ENCODE results near the gene ANAPC2. TPM values are rescaled to one million over a fixed set of nuclear protein-coding genes. Genes with fewer than 3 reads are reported as not detected.

ANAPC2 gene
- polyA plus RNA-seq, 1 donor: 47.0 TPM

- no CpG with 5 or more reads among the region's 21 CpGs for WGBS (ENCODE audit: insufficient coverage, low lambda C conversion rate)
- Histone ChIP-seq H3K4me1 (ENCODE audit: control insufficient read depth, insufficient read depth, low read length) (peaks cover 9% of the 10 kb centered on the region), H3K4me3 (ENCODE audit: low read length) (no peak overlapping the region), H3K9me3 (ENCODE audit: control insufficient read depth, low read depth, low read length) (peaks cover 11% of the 10 kb centered on the region), H3K27me3 (ENCODE audit: control insufficient read depth, insufficient read depth, low read length) (peaks cover 54% of the 10 kb centered on the region), H3K27ac (ENCODE audit: low read length) (no peak overlapping the region), H3K36me3 (ENCODE audit: control insufficient read depth, insufficient read depth, low read length) (peaks cover 4% of the 10 kb centered on the region)
- DNase-seq: no peak
These were observed 15.2 kb downstream of the ANAPC2 start for GRCh38 chr9:137172901-137173795.

DNA sequence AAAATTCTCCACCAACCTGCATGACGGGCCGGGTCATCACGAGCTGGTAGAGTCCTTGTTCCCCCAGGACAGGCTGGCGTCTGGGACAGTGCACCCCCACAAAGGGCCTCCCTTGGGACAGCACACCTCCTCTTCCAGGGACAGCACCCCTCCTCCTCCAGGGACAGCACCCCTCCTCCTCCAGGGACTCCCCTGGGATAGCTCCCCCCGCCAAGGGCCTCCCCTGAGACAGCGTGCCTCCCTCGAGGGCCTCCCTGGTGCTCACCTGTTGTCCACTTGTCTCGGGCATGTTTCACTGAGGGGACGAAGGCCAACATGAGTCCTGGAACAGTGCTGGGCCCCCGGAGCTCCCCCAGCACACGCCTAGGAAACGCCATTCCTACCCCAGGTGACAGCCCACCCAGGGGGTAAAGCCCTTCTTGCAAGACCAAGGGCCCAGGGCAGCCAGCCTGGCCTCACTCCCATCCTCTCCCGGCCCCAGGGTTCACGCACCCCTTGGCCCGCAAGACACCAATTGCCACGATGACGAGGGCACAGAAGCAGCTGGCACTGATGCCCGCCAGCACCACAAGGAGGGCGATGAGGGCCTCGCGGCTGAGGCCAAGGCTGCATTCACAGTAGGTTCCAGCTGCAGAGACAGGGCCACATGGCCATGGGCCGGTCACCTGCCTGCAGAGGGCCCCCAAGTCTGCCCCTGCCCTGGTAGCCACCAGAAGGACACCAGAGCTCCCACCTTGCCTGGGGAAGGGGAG, 17.0 kb downstream of the ANAPC2 start:
- Histone ChIP-seq H3K36me3 (ENCODE audit: control insufficient read depth, insufficient read depth, low read length) (no peaks in the 10 kb centered on the region), H3K4me3 (ENCODE audit: low read length) (no peak overlapping the region), H3K27ac (ENCODE audit: low read length) (no peak overlapping the region), H3K9me3 (ENCODE audit: control insufficient read depth, low read depth, low read length) (peaks cover 11% of the 10 kb centered on the region), H3K27me3 (ENCODE audit: control insufficient read depth, insufficient read depth, low read length) (peaks cover 73% of the 10 kb centered on the region), H3K4me1 (ENCODE audit: control insufficient read depth, insufficient read depth, low read length) (peaks cover 12% of the 10 kb centered on the region)
- WGBS (ENCODE audit: insufficient coverage, low lambda C conversion rate): no CpG with 5 or more reads among the region's 22 CpGs
- DNase-seq: no peak

- Histone ChIP-seq H3K4me3 (ENCODE audit: low read length) (no peak overlapping the region), H3K36me3 (ENCODE audit: control insufficient read depth, insufficient read depth, low read length) (no peaks in the 10 kb centered on the region), H3K27ac (ENCODE audit: low read length) (no peak overlapping the region), H3K4me1 (ENCODE audit: control insufficient read depth, insufficient read depth, low read length) (peaks cover 12% of the 10 kb centered on the region), H3K9me3 (ENCODE audit: control insufficient read depth, low read depth, low read length) (peaks cover 13% of the 10 kb centered on the region), H3K27me3 (ENCODE audit: control insufficient read depth, insufficient read depth, low read length) (peaks cover 80% of the 10 kb centered on the region)
- no CpG with 5 or more reads among the region's 14 CpGs for WGBS (ENCODE audit: insufficient coverage, low lambda C conversion rate)
- DNase-seq: no peak
These were observed 17.7 kb downstream of the ANAPC2 start for GRCh38 chr9:137170486-137171148.

DNA sequence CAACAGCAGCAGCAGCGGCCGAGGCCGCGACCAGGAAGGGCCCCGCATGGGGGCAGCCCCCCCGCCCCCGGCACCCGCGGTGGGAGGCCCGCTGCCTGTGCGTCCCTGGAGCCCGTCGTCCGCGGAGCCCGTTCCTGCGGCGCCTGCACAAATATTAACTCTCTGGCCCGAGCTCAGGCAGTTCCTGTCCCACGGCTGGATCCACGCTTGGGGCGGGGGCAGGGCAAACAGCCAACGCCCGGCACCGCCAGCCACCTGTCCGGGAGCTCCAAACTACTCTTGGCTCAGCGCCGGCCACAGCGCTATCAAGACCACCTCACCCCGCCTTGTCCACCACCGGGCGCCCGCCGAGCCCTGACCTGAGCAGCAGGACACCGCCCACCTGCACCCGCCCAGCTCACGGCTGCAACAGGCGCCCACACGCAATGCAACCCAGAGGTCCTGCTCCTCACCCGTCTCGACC, 18.4 kb downstream of the ANAPC2 start, which contains the start of gene LRRC26:
Gene LRRC26 (minus strand): TSS at position 156 of the 463 bp plus-strand sequence. CDS start 108 bp downstream, at position 48.
- DNase-seq: peak in 1 of 2 donors; percentile 32
- Histone ChIP-seq H3K36me3 (ENCODE audit: control insufficient read depth, insufficient read depth, low read length) (no peaks in the 10 kb centered on the region), H3K4me3 (ENCODE audit: low read length) (peak within 1 kb of the TSS; percentile 21), H3K4me1 (ENCODE audit: control insufficient read depth, insufficient read depth, low read length) (peaks cover 6% of the 10 kb centered on the region), H3K27ac (ENCODE audit: low read length) (no peak within 1 kb of the TSS), H3K9me3 (ENCODE audit: control insufficient read depth, low read depth, low read length) (peaks cover 10% of the 10 kb centered on the region), H3K27me3 (ENCODE audit: control insufficient read depth, insufficient read depth, low read length) (peaks cover 83% of the 10 kb centered on the region)
- no CpG with 5 or more reads among the region's 41 CpGs for WGBS (ENCODE audit: insufficient coverage, low lambda C conversion rate)

- no peak overlapping the region for H3K27ac ChIP-seq (ENCODE audit: low read length)
- H3K36me3 ChIP-seq (ENCODE audit: control insufficient read depth, insufficient read depth, low read length): no peaks in the 10 kb centered on the region
- WGBS (ENCODE audit: insufficient coverage, low lambda C conversion rate): no CpG with 5 or more reads among the region's 124 CpGs
- DNase-seq: peak in 1 of 2 donors; percentile 66
- H3K27me3 ChIP-seq (ENCODE audit: control insufficient read depth, insufficient read depth, low read length): peaks cover 86% of the 10 kb centered on the region
- H3K9me3 ChIP-seq (ENCODE audit: control insufficient read depth, low read depth, low read length): peaks cover 15% of the 10 kb centered on the region
- peaks cover 6% of the 10 kb centered on the region for H3K4me1 ChIP-seq (ENCODE audit: control insufficient read depth, insufficient read depth, low read length)
- peak overlapping the region; percentile 21 for H3K4me3 ChIP-seq (ENCODE audit: low read length)
These were observed 19.2 kb downstream of the ANAPC2 start for GRCh38 chr9:137168904-137169856.

DNA sequence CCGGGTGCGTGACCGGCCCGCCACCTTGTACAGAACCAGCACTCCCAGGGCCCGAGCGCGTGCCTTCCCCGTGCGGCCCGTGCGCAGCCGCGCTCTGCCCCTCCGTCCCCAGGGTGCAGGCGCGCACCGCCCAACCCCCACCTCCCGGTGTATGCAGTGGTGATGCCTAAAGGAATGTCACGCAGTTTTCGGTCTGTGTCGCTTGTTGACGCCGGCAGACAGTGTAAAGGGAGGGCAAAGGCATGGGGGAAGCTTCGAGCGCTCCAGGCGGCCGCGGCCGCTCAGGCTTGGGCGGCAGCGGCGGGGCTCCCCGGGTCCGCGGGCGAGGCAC, 19.8 kb downstream of the ANAPC2 start:
- Histone ChIP-seq H3K4me1 (ENCODE audit: control insufficient read depth, insufficient read depth, low read length) (peaks cover 6% of the 10 kb centered on the region), H3K27me3 (ENCODE audit: control insufficient read depth, insufficient read depth, low read length) (peaks cover 89% of the 10 kb centered on the region), H3K36me3 (ENCODE audit: control insufficient read depth, insufficient read depth, low read length) (no peaks in the 10 kb centered on the region), H3K9me3 (ENCODE audit: control insufficient read depth, low read depth, low read length) (peaks cover 19% of the 10 kb centered on the region), H3K4me3 (ENCODE audit: low read length) (no peak overlapping the region), H3K27ac (ENCODE audit: low read length) (no peak overlapping the region)
- peak in 1 of 2 donors; percentile 35 for DNase-seq
- WGBS (ENCODE audit: insufficient coverage, low lambda C conversion rate): no CpG with 5 or more reads among the region's 36 CpGs

- no CpG with 5 or more reads among the region's 57 CpGs for WGBS (ENCODE audit: insufficient coverage, low lambda C conversion rate)
- Histone ChIP-seq H3K4me1 (ENCODE audit: control insufficient read depth, insufficient read depth, low read length) (peaks cover 9% of the 10 kb centered on the region), H3K36me3 (ENCODE audit: control insufficient read depth, insufficient read depth, low read length) (no peaks in the 10 kb centered on the region), H3K27me3 (ENCODE audit: control insufficient read depth, insufficient read depth, low read length) (peaks cover 89% of the 10 kb centered on the region), H3K27ac (ENCODE audit: low read length) (no peak overlapping the region), H3K4me3 (ENCODE audit: low read length) (no peak overlapping the region), H3K9me3 (ENCODE audit: control insufficient read depth, low read depth, low read length) (peaks cover 20% of the 10 kb centered on the region)
- DNase-seq: peak; percentile 50 to 73
These were observed 20.4 kb downstream of the ANAPC2 start for GRCh38 chr9:137167747-137168572.

DNA sequence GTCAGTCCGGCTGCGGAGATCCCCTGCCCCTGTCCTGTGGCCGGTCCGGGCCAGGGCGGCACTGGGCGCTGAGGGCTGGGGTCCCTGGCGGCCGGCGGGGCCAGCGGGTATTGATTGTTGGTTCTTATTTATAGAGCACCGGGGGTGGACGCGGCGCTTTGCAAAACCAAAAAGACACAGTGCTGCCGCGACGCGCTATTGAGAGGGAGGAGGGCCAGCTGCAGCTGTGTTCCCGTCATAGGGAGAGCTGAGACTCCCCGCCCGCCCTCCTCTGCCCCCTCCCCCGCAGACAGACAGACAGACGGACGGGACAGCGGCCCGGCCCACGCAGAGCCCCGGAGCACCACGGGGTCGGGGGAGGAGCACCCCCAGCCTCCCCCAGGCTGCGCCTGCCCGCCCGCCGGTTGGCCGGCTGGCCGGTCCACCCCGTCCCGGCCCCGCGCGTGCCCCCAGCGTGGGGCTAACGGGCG, 21.0 kb downstream of the ANAPC2 start:
- H3K9me3 ChIP-seq (ENCODE audit: control insufficient read depth, low read depth, low read length): peaks cover 20% of the 10 kb centered on the region
- H3K27me3 ChIP-seq (ENCODE audit: control insufficient read depth, insufficient read depth, low read length): peaks cover 90% of the 10 kb centered on the region
- no peaks in the 10 kb centered on the region for H3K36me3 ChIP-seq (ENCODE audit: control insufficient read depth, insufficient read depth, low read length)
- no CpG with 5 or more reads among the region's 44 CpGs for WGBS (ENCODE audit: insufficient coverage, low lambda C conversion rate)
- no peak for DNase-seq
- H3K27ac ChIP-seq (ENCODE audit: low read length): no peak overlapping the region
- no peak overlapping the region for H3K4me3 ChIP-seq (ENCODE audit: low read length)
- peaks cover 12% of the 10 kb centered on the region for H3K4me1 ChIP-seq (ENCODE audit: control insufficient read depth, insufficient read depth, low read length)
